Neural progenitor cell (in vitro differentiated cells): ENCODE measurements around the gene NUTF2. TPM values are rescaled to one million over a fixed set of nuclear protein-coding genes. Genes with fewer than 3 reads are reported as not detected.

Experiments
- DNase-seq: peaks from one replicate; pipeline ENCODE4 v3.0.0-alpha.2; 2016; ENCODE audit warnings: low spot score
- H2AFZ ChIP-seq: fragments of 200-600 bp; sonication (generic); replicated peaks from 2 replicates; pipeline ENCODE4 v1.6.1; 2016; ENCODE audit warnings: antibody characterized with exemption
- H3F3A ChIP-seq: fragments of 200-600 bp; sonication (generic); 2 replicates; pipeline ENCODE4 v1.6.1; 2016; ENCODE audit warnings: antibody characterized with exemption, low read depth
- H3K27ac ChIP-seq: fragments of 200-600 bp; sonication (generic); 2 replicates; pipeline ENCODE4 v1.5.1; 2016; ENCODE audit warnings: mild to moderate bottlenecking
- H3K27me3 ChIP-seq: fragments of 200-600 bp; sonication (generic); 2 replicates; pipeline ENCODE4 v1.6.1; 2016; ENCODE audit warnings: mild to moderate bottlenecking, moderate library complexity
- H3K36me3 ChIP-seq: fragments of 200-600 bp; sonication (generic); 2 replicates; pipeline ENCODE4 v1.5.1; 2016
- H3K4me1 ChIP-seq: fragments of 200-600 bp; sonication (generic); 2 replicates; pipeline ENCODE4 v1.6.1; 2016; ENCODE audit warnings: mixed run types
- H3K4me2 ChIP-seq: fragments of 200-600 bp; sonication (generic); 2 replicates; pipeline ENCODE4 v1.6.1; 2016
- H3K4me3 ChIP-seq: fragments of 200-600 bp; sonication (generic); 2 replicates; pipeline ENCODE4 v1.5.1; 2016
- H3K79me2 ChIP-seq: fragments of 200-600 bp; sonication (generic); 2 replicates; pipeline ENCODE4 v1.6.1; 2016; ENCODE audit warnings: low read depth
- H3K9ac ChIP-seq: fragments of 200-600 bp; sonication (generic); 2 replicates; pipeline ENCODE4 v1.6.1; 2016
- H3K9me3 ChIP-seq: fragments of 200-600 bp; sonication (generic); 2 replicates; pipeline ENCODE4 v1.5.1; 2016; ENCODE audit warnings: low read depth
- H4K20me1 ChIP-seq: fragments of 200-600 bp; sonication (generic); 2 replicates; pipeline ENCODE4 v1.6.1; 2016; ENCODE audit warnings: low read depth
- H3K27ac Mint-ChIP-seq: 3 replicates; pipeline ENCODE4 v1.8.0; 2021; ENCODE audit warnings: mixed read lengths
- H3K27me3 Mint-ChIP-seq: 2 replicates; pipeline ENCODE4 v1.8.0; 2022; ENCODE audit warnings: low read depth, mild to moderate bottlenecking, inconsistent platforms, moderate library complexity, mixed read lengths; ENCODE audit not compliant: insufficient read depth
- H3K36me3 Mint-ChIP-seq: 3 replicates; pipeline ENCODE4 v1.8.0; 2021; ENCODE audit warnings: mixed read lengths
- H3K4me1 Mint-ChIP-seq: 3 replicates; pipeline ENCODE4 v1.8.0; 2021; ENCODE audit warnings: mixed read lengths
- H3K4me3 Mint-ChIP-seq: 3 replicates; pipeline ENCODE4 v1.8.0; 2021; ENCODE audit warnings: mild to moderate bottlenecking, moderate library complexity, mixed read lengths
- H3K9me3 Mint-ChIP-seq: 3 replicates; pipeline ENCODE4 v1.8.0; 2020; ENCODE audit warnings: mixed read lengths
- CTCF ChIP-seq: fragments of 200-600 bp; sonication (generic); IDR thresholded peaks from 2 replicates; pipeline ENCODE4 v1.5.1; 2017; ENCODE audit warnings: antibody characterized with exemption, mild to moderate bottlenecking
- EZH2 ChIP-seq: fragments of 200-600 bp; sonication (generic); IDR thresholded peaks from 2 replicates; pipeline ENCODE4 v1.6.1; 2017; ENCODE audit warnings: antibody characterized with exemption, mild to moderate bottlenecking, moderate library complexity
- EZH2phosphoT487 ChIP-seq: fragments of 200-600 bp; sonication (generic); IDR thresholded peaks from 2 replicates; pipeline ENCODE4 v1.6.1; 2017; ENCODE audit warnings: antibody characterized with exemption
- total RNA-seq: library from RNA; depleted of rRNA; stranded (reverse); fragments of >200 nt; gene quantifications from 2 replicates; pipeline ENCODE4 v1.2.3, GENCODE V29; 2015; ENCODE audit warnings: low replicate concordance

NUTF2 gene
- total RNA-seq, 1 donor from 2014 or later, result 133 TPM

- H3K27ac ChIP-seq, result no peak overlapping the region
- H3K9me3 ChIP-seq, result no peaks in the 10 kb centered on the region
- peaks cover 30% of the 10 kb centered on the region for H3K79me2 ChIP-seq
- no peaks in the 10 kb centered on the region for H3K36me3 ChIP-seq
- no peak overlapping the region for H2AFZ ChIP-seq
- Mint-ChIP-seq H3K4me1 (peaks cover 18% of the 10 kb centered on the region), H3K36me3 (peaks cover 11% of the 10 kb centered on the region), H3K9me3 (no peaks in the 10 kb centered on the region), H3K27ac (no peak overlapping the region), H3K4me3 (peak overlapping the region; percentile 96), H3K27me3 (peaks cover 8% of the 10 kb centered on the region)
- peaks cover 32% of the 10 kb centered on the region for H3F3A ChIP-seq
- H3K9ac ChIP-seq, result no peak overlapping the region
- DNase-seq, result no peak
- H3K4me3 ChIP-seq, result peak overlapping the region; percentile 95
- no peaks in the 10 kb centered on the region for H3K27me3 ChIP-seq
- peaks cover 9% of the 10 kb centered on the region for H3K4me1 ChIP-seq
- TF ChIP-seq CTCF (no peak), EZH2 (no peak)
- peak overlapping the region; percentile 97 for H3K4me2 ChIP-seq
- H4K20me1 ChIP-seq, result peaks cover 14% of the 10 kb centered on the region
These were observed 27.6 kb downstream of the NUTF2 start for GRCh38 chr16:67874372-67874771.

GRCh38 chr16:67877064-67877463, 30.3 kb downstream of the NUTF2 start:
- no peaks in the 10 kb centered on the region for H3K9me3 Mint-ChIP-seq
- no peaks in the 10 kb centered on the region for H3K36me3 ChIP-seq
- no peak for TF ChIP-seq CTCF
- no peak for TF ChIP-seq EZH2
- TF ChIP-seq EZH2phosphoT487, result no peak
- H4K20me1 ChIP-seq, result peaks cover 14% of the 10 kb centered on the region
- H2AFZ ChIP-seq, result no peak overlapping the region
- peaks cover 9% of the 10 kb centered on the region for H3K4me1 ChIP-seq
- no peak overlapping the region for H3K27ac ChIP-seq
- H3K36me3 Mint-ChIP-seq, result peaks cover 9% of the 10 kb centered on the region
- H3K9ac ChIP-seq, result no peak overlapping the region
- no peaks in the 10 kb centered on the region for H3K27me3 ChIP-seq
- H3K4me2 ChIP-seq, result no peak overlapping the region
- no peak overlapping the region for H3K27ac Mint-ChIP-seq
- peaks cover 30% of the 10 kb centered on the region for H3K79me2 ChIP-seq
- H3F3A ChIP-seq, result peaks cover 9% of the 10 kb centered on the region
- no peak for DNase-seq
- no peak overlapping the region for H3K4me3 ChIP-seq
- H3K4me1 Mint-ChIP-seq, result peaks cover 18% of the 10 kb centered on the region
- no peaks in the 10 kb centered on the region for H3K9me3 ChIP-seq
- H3K4me3 Mint-ChIP-seq, result peak overlapping the region; percentile 17
- peaks cover 6% of the 10 kb centered on the region for H3K27me3 Mint-ChIP-seq

GRCh38 chr16:67878232-67878631, 31.5 kb downstream of the NUTF2 start:
- H3K9me3 Mint-ChIP-seq, result no peaks in the 10 kb centered on the region

More at GRCh38 chr16:67878232-67878631, 31.5 kb downstream of the NUTF2 start:
- H4K20me1 ChIP-seq, result peaks cover 18% of the 10 kb centered on the region
- no peaks in the 10 kb centered on the region for H3K9me3 ChIP-seq
- H3K79me2 ChIP-seq, result peaks cover 28% of the 10 kb centered on the region
- H3K4me3 Mint-ChIP-seq, result no peak overlapping the region
- peaks cover 5% of the 10 kb centered on the region for H3K4me1 ChIP-seq
- no peak overlapping the region for H3K4me3 ChIP-seq
- TF ChIP-seq EZH2phosphoT487 (no peak), EZH2 (no peak), CTCF (no peak)
- H2AFZ ChIP-seq, result no peak overlapping the region
- peaks cover 13% of the 10 kb centered on the region for H3K36me3 Mint-ChIP-seq
- DNase-seq, result no peak
- H3K36me3 ChIP-seq, result no peaks in the 10 kb centered on the region
- no peaks in the 10 kb centered on the region for H3K27me3 ChIP-seq
- peaks cover 2% of the 10 kb centered on the region for H3K27me3 Mint-ChIP-seq
- H3K27ac ChIP-seq, result no peak overlapping the region
- H3F3A ChIP-seq, result no peaks in the 10 kb centered on the region
- no peak overlapping the region for H3K9ac ChIP-seq
- no peak overlapping the region for H3K4me2 ChIP-seq
- H3K27ac Mint-ChIP-seq, result no peak overlapping the region
- H3K4me1 Mint-ChIP-seq, result peaks cover 18% of the 10 kb centered on the region
